NCI-H1694 (cell line): Measurements from ENCODE around the gene PTPN2.
A peak's percentile ranks its signal among the peaks of the same experiment; 100 is the strongest.
"Not testable (repeated sequence)": the region's sequence is repeated elsewhere in the genome, so short reads cannot be mapped to it uniquely, and the experiment has no call there.

Experiments used
- DNase-seq: peaks from one replicate; lab custom pipeline; 2025; lab: John Stamatoyannopoulos, UW

The PTPN2 gene

GRCh38 chr18:12772111-12772510 is 111.9 kb downstream of the PTPN2 start:
- no peak for DNase-seq

DNA sequence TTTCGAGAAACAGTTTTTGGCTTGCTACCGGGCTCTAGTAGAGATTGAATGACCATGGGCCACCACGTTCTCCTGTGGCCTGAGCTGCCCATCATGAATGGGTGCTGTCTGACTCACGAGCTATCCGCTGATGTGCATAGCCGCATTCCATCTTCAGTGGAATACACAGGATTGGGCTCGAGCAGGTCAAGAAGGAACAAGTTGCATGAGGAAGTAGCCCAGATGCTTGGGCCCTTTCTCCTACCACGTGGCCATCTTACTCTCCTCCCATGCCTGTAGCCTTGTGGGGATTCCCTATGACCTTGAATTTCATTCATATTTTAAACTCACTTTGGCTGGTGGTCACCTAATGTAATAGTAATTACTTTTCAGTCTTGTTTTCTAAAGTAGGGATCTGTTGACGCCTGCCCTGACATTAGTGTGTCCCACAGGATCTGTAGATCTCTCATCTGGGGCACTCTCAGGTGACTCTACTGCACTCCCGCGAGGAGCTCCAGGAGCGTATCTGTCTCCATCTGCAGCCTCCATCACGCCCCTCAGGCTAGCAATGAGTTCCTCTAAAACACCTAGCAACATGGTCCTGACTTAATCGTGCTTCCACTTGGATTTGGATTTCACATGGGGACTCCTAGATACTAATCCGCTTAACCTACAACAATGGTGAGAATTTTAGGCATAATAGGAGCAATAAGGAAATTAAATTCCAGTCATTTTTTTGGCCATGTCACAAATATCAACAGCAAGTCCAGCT is 113.4 kb downstream of the PTPN2 start:
- DNase-seq, result no peak

DNA sequence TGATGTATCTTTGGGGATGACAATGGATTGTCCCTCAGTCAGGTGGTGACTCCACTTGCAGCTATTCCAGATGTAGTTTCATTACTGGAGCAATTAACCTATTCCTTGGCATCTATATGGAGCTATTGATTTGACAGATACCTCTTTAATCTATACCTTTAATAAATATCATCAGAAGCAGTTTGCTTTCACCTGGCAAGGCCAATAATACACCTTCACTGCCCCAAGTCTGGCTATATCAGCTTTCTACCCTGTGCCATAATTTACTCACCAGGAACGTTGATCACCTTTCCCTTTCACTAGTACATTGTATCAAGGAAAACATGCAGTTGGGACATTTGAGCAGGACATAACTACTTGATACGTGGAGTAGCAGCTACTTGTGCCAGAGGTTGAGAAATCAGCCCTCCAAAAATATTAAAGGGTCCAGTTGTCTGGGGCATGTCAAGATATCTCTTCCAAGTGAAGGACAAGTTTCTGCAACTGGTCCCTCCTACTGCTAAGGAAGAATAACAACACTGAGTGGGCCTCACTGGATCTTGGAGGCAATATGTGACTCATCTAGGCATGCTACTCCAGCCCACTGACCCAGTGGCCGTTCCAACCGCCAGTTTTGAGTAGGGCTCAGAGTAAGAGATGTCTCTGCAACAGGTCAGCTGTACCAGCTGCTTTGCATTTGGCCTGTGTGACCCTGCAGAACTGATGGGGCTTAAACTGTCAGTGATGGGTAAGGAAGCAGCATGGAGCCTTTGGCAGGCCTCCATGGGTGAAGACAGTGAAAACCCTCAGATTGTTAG is 114.2 kb downstream of the PTPN2 start:
- no peak for DNase-seq

DNA sequence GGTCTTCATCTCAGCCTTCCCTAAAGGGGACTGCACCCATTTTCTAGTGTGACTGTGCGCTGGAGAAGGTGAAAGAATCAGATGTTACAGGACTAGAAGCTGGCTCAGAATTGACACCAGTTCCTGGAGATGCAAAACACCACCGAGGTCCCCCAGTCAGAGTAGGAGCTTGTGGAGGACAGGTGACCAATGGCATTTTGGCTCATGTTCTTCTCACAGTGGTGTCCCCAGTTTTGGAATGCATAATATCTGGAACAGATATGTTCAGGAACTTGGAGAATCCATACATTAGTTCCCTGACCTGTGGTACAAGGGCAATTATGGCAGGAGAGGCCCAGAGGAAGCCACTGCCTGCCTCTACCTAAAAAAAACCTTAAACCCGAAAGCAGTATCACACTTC is 114.9 kb downstream of the PTPN2 start:
- no peak for DNase-seq

DNA sequence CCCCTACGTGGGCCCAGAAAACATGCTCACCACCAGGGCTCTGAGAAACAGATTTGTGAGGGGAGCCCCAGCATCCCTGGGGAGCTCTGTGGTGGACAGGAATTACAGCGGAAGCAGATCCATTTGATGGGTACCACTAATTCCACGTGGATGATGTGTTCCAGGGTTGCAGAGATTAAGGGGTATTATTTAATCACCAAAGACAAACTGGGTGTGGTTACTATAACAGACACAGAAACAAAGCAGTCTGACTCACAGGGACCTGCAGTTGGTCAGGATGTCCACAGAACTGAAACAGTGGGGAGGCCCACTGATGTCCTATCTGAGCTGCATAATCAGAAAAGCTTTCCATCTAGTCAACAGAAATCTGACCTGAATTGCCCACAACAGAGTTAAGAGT is 115.4 kb downstream of the PTPN2 start:
- no peak for DNase-seq

DNA sequence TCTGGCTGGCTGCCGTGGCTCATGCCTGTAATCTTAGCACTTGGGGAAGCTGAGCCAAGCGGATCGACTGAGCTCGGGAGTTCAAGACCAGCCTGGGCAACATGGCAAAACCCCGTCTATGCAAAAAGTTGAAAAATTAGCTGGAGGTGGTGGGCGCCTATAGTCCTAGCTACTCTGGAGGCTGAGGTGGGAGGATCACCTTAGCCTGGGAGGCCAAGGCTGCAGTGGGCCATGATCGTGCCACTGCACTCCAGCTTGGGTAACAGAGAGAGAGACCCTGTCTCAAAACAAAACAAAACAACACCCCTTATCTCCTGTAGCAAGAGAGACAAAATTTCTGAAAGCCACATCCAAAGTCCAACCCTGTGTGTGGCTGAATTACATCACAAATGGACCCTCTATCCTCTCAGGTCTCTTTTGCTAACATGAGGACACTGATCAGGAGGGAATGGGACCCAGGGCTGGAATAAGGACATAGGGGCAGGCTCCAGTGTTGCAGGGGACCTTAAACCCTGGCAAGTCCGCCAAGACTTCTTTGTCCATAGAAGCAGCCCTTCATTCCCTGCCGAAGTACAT is 116.4 kb downstream of the PTPN2 start:
- DNase-seq, result no peak

DNA sequence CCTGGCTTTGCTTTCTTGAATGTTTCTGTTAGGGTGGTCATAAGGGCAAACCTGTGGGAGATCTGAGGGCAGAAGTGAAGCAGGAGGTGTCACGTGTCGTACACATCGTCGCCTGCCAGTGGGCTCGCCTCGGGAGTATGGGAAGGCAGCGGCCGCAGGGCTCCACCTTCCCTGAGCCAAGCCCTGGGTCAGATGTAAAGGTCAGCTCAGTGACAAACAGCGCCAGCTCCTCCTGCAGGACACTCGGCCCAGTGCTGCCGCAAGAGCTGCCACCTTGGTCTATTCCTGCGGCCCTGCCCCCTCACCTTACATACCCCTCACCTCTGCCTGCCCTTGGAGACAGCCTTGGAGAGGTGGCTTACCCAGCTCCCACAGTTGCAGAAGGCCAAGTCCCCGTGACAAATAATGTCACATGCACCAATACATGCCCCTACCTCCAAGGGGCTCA is 117.0 kb downstream of the PTPN2 start:
- no peak for DNase-seq

- no peak for DNase-seq
These were observed 118.5 kb downstream of the PTPN2 start for GRCh38 chr18:12765586-12765985.

GRCh38 chr18:12765126-12765525 is 118.9 kb downstream of the PTPN2 start:
- no peak for DNase-seq

GRCh38 chr18:12758566-12758965 is 125.5 kb downstream of the PTPN2 start:
- not testable (repeated sequence) for DNase-seq

- not testable (repeated sequence) for DNase-seq
These were observed 127.3 kb downstream of the PTPN2 start for GRCh38 chr18:12756619-12757239.

DNA sequence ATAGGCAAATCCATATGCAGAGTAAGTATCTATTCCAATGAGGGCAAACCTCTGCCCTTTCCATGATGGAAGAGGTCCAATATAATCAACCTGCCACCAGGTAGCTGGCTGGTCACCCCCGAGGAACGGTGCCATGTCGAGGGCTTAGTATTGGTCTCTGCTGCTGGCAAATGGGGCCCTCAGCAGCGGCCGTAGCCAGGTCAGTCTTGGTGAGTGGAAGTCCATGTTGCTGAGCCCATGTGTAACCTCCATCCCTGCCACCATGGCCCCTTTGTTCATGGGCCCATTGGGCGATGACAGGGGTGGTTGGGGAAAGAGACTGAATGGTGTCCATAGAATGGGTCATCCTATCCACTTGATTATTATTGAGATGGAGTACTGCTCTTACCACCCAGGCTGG is 128.4 kb downstream of the PTPN2 start:
- DNase-seq, result not testable (repeated sequence)

DNA sequence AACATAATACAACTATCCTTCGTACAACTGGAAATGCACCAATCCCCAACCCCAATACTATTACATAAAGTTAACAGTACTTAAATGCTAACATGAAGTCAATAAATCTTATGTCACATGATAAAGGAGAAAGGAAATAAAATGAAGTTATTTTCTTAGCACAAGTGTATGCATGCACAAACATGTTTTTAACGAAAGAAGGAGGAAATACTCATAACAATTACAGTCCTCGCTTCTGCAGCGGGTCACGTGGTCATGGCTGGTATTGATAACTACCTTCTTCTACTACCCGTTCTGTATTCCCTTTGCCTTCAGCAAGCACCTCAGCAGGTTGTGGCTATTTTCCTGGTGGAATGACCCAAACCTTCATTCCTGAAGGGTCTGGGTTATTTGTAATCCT is 129.5 kb downstream of the PTPN2 start:
- DNase-seq, result no peak

- DNase-seq, result no peak
These were observed 132.1 kb downstream of the PTPN2 start for GRCh38 chr18:12751891-12752290.

DNA sequence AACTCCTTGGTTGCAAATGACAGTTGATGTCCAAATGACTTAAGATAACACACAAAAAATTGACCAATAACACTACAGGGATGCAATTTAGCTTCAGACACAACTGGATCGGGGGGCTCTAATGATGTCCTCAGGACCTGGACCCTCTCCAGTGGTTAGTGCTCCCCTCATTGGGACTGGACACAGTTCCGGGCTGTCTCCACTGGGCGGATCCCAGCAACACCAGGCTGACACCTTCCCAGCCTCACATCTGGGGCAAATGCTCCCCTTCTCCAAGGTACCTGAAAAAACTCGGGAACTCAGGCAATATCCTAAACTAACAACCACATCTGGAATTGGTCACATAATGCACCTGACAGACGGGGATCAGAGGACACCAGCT is 132.5 kb downstream of the PTPN2 start:
- DNase-seq, result no peak

DNA sequence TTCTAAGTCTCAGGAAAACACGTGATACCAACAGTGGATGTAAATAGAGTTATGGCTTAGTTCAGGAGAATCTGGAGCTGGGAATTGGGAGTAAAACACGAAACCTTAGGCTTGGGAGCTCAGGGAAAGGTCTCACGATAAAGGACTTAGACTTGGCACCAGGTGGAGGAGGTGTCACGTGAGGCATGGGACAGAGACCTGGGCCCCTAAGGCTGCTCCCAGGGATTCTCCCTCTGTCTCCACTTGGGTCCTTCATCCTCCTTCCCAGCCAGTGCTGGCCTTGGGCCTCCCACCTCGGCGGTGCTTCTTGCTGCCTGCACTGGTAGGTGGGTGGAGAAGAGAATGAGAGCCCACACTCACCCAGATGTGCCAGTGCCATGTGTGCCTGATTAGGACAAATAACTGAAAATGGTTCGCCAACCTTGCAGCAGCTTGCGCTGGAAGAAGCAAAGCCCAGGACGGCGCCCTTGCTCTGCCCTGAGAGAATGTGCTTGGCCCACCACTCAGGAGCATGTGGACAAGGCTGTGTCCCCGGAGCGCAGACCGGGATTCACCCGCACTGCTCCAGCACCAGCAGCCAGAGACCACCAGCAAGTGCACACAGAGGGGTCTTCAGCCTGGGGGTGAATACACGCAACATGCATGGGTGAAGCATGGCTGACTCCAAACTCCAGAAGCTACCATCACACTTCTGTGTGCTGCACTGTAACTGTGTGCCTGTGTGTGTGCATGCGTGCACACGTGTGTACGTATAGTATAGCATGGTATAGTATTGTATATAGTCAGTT is 133.1 kb downstream of the PTPN2 start:
- no peak for DNase-seq

- peak; percentile 21 for DNase-seq
These were observed 133.8 kb downstream of the PTPN2 start for GRCh38 chr18:12750076-12750714.

DNA sequence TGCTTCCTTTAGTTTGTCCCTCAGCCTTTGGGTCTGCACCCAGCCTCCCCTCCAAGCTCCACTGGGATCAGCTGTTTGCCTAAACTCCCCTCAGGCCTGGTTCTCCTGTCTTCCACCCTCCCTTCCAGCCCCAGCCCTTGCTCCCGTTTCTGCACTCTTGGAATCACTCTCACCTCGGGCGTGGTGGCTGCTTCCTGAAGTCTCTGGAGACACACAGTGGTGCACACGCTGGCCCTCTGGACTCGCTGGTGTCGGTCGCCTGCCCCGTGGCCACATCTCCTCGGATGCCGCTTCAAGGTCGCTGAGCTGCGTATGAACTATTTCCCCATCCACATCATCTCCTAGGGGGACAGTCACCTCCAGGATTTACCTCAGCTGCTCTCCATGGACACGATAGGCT is 134.9 kb downstream of the PTPN2 start:
- DNase-seq, result no peak

- no peak for DNase-seq
These were observed 135.4 kb downstream of the PTPN2 start for GRCh38 chr18:12748671-12749070.

GRCh38 chr18:12747530-12748315 is 136.3 kb downstream of the PTPN2 start:
- no peak for DNase-seq
